HK-2 (cell line): Measurements from ENCODE around the gene TLR7.

ENCODE experiments used
- DNase-seq: peaks from one replicate; pipeline ENCODE4 v3.0.0-alpha.2; 2018; ENCODE audit not compliant: unreplicated experiment

The TLR7 gene

DNA sequence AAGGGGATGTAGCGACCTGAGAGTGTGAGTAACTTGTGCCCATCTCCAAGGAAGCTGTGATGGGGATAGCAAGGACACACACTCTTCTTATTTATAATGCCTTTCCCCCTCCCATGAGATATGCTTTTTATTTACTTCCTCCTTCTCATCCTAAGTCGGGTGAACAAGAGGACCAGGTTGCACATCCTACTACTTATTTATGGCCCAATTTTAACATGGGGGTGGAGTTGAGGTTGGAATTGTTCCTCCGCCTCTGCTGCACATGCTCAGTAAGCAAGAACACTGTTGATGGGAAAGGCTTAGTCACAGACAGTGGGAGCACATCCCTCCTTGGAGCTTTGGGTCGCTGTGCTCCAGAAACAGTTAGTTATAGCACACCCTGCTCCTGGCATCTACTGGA, 24.3 kb downstream of the TLR7 start:
- DNase-seq, result no peak

DNA sequence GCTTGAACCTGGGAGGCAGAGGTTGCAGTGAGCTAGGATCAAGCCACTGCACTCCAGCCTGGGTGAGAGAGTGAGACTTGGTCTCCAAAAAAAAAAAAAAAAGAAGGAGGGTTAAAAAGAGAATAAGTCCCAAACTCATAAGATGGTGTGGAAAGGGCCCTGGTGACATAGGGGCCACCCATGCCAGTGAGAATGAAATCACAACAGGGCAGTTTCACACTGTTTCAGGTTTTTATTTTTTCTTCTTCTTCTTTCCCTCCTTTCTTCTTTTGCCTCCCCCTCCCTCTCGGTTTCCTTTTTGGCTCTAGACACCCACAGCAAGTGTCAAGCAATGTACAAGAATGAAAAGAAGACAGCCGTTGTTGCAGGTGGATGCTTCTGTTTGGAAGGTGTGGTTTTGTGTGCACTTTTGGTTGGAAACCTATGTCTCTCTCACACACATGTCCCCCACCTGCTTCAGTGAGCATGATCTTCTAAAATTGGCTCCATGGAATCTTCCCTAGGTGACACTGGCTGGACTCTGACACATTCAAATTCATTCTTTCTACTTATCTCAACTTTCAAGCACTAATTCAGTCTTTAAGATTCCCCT, 25.1 kb downstream of the TLR7 start:
- DNase-seq, result no peak

DNA sequence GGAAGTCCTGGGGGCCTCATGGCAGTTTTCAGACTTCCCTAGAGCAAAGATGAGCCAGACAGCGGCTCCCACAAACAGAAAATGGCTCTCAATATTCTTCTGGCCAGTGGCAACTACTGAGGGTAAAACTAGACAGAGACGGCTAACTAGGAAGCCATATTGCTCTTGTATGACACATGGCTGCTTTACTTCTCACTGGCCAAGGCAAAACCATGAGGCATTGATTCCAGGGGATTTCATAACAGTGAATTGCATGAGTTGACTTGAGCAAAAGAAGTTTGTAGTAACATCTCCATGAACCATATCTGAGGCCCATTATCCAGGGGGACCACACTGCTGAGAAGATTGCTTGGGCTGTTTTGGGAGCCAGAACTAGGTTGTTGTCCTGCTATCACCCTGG, 25.8 kb downstream of the TLR7 start:
- DNase-seq, result no peak

GRCh38 chrX:12894074-12895030, 27.5 kb downstream of the TLR7 start:
- DNase-seq, result no peak

- no peak for DNase-seq
Measured at GRCh38 chrX:12895866-12896265, 29.0 kb downstream of the TLR7 start.

DNA sequence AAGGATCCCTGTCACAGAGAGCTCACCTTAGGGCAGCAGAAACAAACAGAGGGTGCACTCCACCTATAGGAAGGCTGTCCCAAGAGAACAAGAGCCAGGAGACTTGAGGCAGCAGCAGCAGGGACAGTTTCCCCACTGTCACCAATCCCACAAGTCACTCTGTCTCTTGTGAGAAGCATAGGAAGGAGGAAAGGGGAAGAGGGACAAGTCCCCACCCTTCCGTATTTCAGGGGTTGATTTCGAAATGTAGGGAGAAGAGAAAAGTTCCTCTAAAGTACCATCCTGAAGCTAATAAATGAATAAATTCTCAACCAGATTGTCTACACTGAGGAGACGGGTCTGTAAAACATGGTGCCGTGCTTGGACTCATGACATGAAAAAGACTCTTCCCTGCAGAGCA, 30.1 kb downstream of the TLR7 start:
- DNase-seq, result no peak

- no peak for DNase-seq
Measured at GRCh38 chrX:12898073-12898472, 31.2 kb downstream of the TLR7 start.

DNA sequence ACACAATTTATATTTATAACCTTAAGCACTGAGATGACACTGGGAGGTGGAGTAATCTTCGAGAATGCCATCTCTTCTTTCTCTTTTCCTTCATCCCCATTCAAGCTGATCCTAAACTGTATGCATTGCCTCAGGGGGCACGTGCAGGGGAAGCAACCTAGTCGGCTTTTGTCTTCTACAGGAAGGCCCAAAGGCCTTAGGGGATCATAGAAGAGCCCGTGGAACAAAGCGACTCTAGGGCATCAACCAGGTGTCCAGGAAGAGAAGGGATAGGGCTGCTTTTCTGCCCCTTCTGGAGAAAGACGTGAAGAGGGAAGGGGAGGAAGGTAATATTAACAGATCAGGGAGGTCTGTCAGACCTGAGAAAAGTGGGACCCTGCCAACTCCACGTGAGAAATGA, 32.6 kb downstream of the TLR7 start:
- DNase-seq, result no peak

- peak; percentile 58 for DNase-seq
Measured at GRCh38 chrX:12901486-12901885, 34.6 kb downstream of the TLR7 start.

DNA sequence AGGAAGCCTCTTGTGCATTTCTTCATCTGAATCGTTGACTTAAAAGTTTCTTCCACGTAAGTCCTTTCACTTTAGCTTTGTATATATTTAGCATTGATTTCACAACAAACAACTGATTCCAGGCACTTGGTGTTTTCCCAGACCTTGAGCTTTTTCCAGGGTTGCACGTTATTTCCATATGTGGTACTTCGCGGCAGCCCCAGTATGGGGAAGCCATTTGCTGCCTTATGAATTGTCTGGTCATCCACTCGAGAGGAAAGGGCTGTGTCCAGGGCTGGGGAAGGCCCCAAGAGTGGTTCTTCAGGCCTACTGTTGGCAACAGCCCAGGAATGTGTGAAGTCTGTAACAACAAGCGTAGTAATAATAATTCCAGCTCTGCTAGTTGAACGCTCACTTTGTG, 36.8 kb downstream of the TLR7 start:
- DNase-seq, result no peak

GRCh38 chrX:12906046-12906761, 39.3 kb downstream of the TLR7 start, which contains the start of gene TLR8:
TSS of gene TLR8 (plus strand) at chrX:12906620. CDS start at chrX:12906707, 87 bp downstream.
- DNase-seq, result no peak

DNA sequence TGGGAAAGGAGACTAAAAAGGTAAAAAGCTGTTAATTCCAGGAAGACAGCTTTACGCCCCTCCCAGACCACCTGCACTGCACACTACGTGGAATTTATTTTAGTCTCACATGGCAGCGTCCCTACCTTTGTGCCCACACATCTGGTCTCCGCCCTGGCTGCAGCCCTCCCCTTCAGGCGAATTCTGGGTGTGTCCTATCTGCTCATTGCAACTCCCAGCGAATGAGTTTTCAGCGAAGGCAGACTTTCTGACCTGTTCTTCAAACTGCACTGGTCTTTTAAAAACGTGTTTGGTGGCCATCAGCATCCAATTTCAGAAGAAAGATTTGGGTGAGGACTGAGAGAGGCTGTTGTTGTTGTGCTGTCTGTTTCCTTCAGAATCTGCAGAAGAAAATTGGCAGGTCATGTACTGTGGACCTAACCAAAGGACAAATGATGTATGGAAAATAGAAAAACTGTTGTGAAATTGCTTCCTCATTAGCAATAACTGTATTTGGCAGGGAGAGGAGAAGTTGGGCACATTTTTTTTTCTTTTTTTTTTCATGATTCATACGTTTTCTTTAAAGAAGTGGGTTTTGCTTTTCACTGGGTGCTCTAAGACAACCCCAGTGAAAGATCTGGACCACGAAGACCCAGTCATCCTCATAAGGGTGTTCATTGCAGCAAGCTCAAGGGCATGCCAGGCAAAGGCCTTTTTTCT, 43.7 kb downstream of the TLR7 start:
- DNase-seq, result no peak

DNA sequence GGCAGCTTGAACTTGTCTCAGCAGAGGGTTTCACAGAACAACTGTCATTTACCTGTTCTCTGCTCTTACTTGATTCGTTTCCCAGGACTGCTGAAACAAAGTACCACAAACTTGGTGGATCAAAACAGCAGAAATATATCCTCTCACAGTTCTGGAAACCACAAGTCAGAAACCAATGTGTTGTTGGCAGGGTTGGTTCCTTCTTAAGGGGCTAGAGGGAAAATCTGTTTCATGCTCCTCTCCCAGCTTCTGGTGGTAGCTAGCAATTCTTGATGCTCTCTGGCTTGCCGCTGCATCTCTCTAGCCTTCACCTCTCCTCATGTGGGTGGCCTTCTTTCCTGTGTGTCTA, 44.2 kb downstream of the TLR7 start:
- DNase-seq, result no peak

DNA sequence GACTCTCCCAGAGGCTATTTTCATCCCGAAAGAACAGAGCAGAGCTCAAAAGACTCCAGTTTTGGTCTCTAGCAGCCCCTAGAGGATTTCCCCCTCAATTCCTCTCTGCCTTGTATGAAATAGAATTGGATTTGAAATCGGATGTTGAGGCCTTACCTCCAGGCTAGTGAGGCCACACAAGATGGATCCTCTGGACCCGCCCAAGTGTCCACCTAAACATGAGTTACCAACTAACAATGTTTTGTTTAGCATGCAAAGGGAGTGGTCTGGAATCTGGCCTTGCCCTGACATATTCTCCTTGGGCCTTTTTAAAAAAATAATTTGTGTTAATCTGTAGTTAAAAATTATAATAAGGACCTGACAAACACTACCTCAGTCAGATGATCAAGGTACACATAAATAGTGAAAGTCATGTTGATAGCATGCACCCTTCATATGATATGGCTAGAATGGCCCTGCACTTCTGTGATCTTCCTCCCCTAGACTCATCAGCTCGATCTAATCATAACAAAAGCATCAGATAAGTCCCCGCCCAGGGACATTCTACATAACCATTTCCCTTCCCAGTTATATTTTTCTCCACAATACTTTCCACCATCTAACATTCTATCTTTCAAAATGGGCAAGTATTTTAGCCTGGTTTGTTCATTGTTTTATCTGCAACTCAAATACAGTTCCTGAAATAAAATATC, 46.1 kb downstream of the TLR7 start:
- no peak for DNase-seq

GRCh38 chrX:12917753-12918152, 50.9 kb downstream of the TLR7 start:
- DNase-seq, result no peak

GRCh38 chrX:12919051-12919450, 52.2 kb downstream of the TLR7 start:
- no peak for DNase-seq

- no peak for DNase-seq
Measured at GRCh38 chrX:12919620-12920019, 52.7 kb downstream of the TLR7 start.

- DNase-seq, result no peak
Measured at GRCh38 chrX:12920990-12921389, 54.1 kb downstream of the TLR7 start.

- DNase-seq, result no peak
Measured at GRCh38 chrX:12921886-12922598, 55.2 kb downstream of the TLR7 start.

DNA sequence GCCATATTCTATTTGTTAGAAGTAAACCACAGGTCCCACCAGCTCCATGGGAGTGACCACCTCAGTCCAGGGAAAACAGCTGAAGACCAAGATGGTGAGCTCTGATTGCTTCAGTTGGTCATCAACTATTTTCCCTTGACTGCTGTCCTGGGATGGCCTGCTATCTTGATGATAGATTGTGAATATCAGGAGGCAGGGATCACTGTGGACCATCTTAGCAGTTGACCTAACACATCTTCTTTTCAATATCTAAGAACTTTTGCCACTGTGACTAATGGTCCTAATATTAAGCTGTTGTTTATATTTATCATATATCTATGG, 55.7 kb downstream of the TLR7 start:
- DNase-seq, result no peak

- no peak for DNase-seq
Measured at GRCh38 chrX:12929701-12930100, 62.8 kb downstream of the TLR7 start.
